MM.1S (cell line): Measurements from ENCODE around the gene GNAQ.

Source experiments
- DNase-seq: peaks from one replicate; pipeline ENCODE4 v3.0.0-alpha.2; 2015
- H2AFZ ChIP-seq: fragments of 300-600 bp; sonication (generic); 2 replicates; pipeline ENCODE4 v1.6.0; 2016; ENCODE audit warnings: antibody characterized with exemption, low read length
- H3F3A ChIP-seq: fragments of 300-600 bp; sonication (generic); 2 replicates; pipeline ENCODE4 v1.6.1; 2016; ENCODE audit warnings: mild to moderate bottlenecking, antibody characterized with exemption, low read length, moderate library complexity, mixed read lengths; ENCODE audit not compliant: insufficient read depth
- H3K27ac ChIP-seq: fragments of 300-600 bp; sonication (generic); 2 replicates; pipeline ENCODE4 v1.5.1; 2016; ENCODE audit warnings: mild to moderate bottlenecking, low read length
- H3K27me3 ChIP-seq: fragments of 300-600 bp; sonication (generic); replicated peaks from 2 replicates; pipeline ENCODE4 v1.6.0; 2016; ENCODE audit warnings: low read length; ENCODE audit not compliant: insufficient read depth
- H3K36me3 ChIP-seq: fragments of 300-600 bp; sonication (generic); replicated peaks from 2 replicates; pipeline ENCODE4 v1.6.1; 2016; ENCODE audit warnings: mild to moderate bottlenecking, low read length, mixed read lengths; ENCODE audit not compliant: insufficient read depth
- H3K4me1 ChIP-seq: fragments of 300-600 bp; sonication (generic); 2 replicates; pipeline ENCODE4 v1.6.1; 2016; ENCODE audit warnings: low read length, mixed read lengths
- H3K4me2 ChIP-seq: fragments of 300-600 bp; sonication (generic); 2 replicates; pipeline ENCODE4 v1.6.0; 2016; ENCODE audit warnings: low read depth, low read length
- H3K4me3 ChIP-seq: fragments of 300-600 bp; sonication (generic); 2 replicates; pipeline ENCODE4 v1.5.1; 2016; ENCODE audit warnings: low read length, mixed read lengths
- H3K79me2 ChIP-seq: fragments of 300-600 bp; sonication (generic); 2 replicates; pipeline ENCODE4 v1.6.1; 2016; ENCODE audit warnings: mixed run types, low read length, mixed read lengths
- H3K9ac ChIP-seq: fragments of 300-600 bp; sonication (generic); 2 replicates; pipeline ENCODE4 v1.6.1; 2016; ENCODE audit warnings: low read length, mixed read lengths
- H3K9me2 ChIP-seq: fragments of 300-600 bp; sonication (generic); replicated peaks from 2 replicates; pipeline ENCODE4 v1.6.1; 2016; ENCODE audit warnings: mild to moderate bottlenecking, low read length, mixed read lengths; ENCODE audit not compliant: insufficient read depth
- H3K9me3 ChIP-seq: fragments of 300-600 bp; sonication (generic); replicated peaks from 2 replicates; pipeline ENCODE4 v1.6.1; 2016; ENCODE audit warnings: mild to moderate bottlenecking, low read length, mixed read lengths; ENCODE audit not compliant: insufficient read depth
- H4K20me1 ChIP-seq: fragments of 300-600 bp; sonication (generic); 2 replicates; pipeline ENCODE4 v1.6.1; 2016; ENCODE audit warnings: mild to moderate bottlenecking, low read length, moderate library complexity, mixed read lengths; ENCODE audit not compliant: insufficient read depth
- EZH2 ChIP-seq: fragments of 300-600 bp; sonication (generic); optimal IDR thresholded peaks from 2 replicates; pipeline ENCODE3; 2017; ENCODE audit warnings: low read depth, mild to moderate bottlenecking, antibody characterized with exemption, low read length, mixed read lengths
- EZH2phosphoT487 ChIP-seq: fragments of 300-600 bp; sonication (generic); IDR thresholded peaks from 2 replicates; pipeline ENCODE4 v1.6.1; 2018; ENCODE audit warnings: antibody characterized with exemption, low read length
- TF ChIP-seq, protein P1 (sequence below): fragments of 300-600 bp; sonication (generic); IDR thresholded peaks from 2 replicates; pipeline ENCODE4 v1.5.1; 2016; ENCODE audit warnings: antibody characterized with exemption, low read length, mixed read lengths

The GNAQ gene

GRCh38 chr9:77735494-77735893 is 296.1 kb downstream of the GNAQ start:
- no peaks in the 10 kb centered on the region for H3K9me3 ChIP-seq
- H2AFZ ChIP-seq = no peak overlapping the region
- no peaks in the 10 kb centered on the region for H3F3A ChIP-seq

DNA sequence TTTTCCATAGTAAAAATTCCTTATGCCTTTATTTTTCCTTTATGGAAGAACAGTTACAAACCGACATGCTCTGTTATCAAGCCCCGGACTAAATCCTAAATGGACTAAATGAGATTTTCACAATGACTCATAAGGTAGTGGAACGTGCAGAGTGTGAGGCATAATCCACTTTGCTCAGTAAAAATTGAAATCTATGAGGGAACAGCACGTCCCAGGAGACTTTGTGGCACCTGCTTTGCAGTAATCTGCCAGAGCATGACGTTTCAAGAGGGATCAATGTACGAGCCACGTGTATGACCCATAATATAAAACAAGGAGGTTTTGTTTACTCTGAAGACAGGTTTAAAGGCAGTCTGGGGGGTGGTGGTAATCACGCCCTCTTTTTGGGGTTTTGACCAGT is 299.7 kb downstream of the GNAQ start:
- H3K27me3 ChIP-seq = no peaks in the 10 kb centered on the region
- peaks cover 4% of the 10 kb centered on the region; the same call in 1 of the 2 replicates for H3K4me1 ChIP-seq
- no peak overlapping the region for H2AFZ ChIP-seq
- no peaks in the 10 kb centered on the region for H3K79me2 ChIP-seq
- no peak overlapping the region for H3K27ac ChIP-seq
- H3K36me3 ChIP-seq = no peaks in the 10 kb centered on the region
- H3K4me3 ChIP-seq = no peak overlapping the region
- no peak overlapping the region for H3K4me2 ChIP-seq
- H4K20me1 ChIP-seq = no peaks in the 10 kb centered on the region
- H3K9ac ChIP-seq = no peak overlapping the region
- no peak for DNase-seq
- TF ChIP-seq EZH2phosphoT487 (no peak), EZH2 (no peak)
- TF ChIP-seq, protein P1, sequence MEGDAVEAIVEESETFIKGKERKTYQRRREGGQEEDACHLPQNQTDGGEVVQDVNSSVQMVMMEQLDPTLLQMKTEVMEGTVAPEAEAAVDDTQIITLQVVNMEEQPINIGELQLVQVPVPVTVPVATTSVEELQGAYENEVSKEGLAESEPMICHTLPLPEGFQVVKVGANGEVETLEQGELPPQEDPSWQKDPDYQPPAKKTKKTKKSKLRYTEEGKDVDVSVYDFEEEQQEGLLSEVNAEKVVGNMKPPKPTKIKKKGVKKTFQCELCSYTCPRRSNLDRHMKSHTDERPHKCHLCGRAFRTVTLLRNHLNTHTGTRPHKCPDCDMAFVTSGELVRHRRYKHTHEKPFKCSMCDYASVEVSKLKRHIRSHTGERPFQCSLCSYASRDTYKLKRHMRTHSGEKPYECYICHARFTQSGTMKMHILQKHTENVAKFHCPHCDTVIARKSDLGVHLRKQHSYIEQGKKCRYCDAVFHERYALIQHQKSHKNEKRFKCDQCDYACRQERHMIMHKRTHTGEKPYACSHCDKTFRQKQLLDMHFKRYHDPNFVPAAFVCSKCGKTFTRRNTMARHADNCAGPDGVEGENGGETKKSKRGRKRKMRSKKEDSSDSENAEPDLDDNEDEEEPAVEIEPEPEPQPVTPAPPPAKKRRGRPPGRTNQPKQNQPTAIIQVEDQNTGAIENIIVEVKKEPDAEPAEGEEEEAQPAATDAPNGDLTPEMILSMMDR = no peak
- H3F3A ChIP-seq = no peaks in the 10 kb centered on the region
- no peaks in the 10 kb centered on the region for H3K9me2 ChIP-seq
- no peaks in the 10 kb centered on the region for H3K9me3 ChIP-seq

More at GRCh38 chr9:77735494-77735893, 296.1 kb downstream of the GNAQ start:
- Histone ChIP-seq H3K27ac (no peak overlapping the region), H3K4me1 (no peaks in the 10 kb centered on the region), H3K4me3 (no peak overlapping the region), H3K27me3 (no peaks in the 10 kb centered on the region), H3K4me2 (no peak overlapping the region), H3K36me3 (no peaks in the 10 kb centered on the region), H4K20me1 (no peaks in the 10 kb centered on the region), H3K9ac (no peak overlapping the region), H3K79me2 (no peaks in the 10 kb centered on the region), H3K9me2 (no peaks in the 10 kb centered on the region)
- no peak for DNase-seq
- TF ChIP-seq EZH2phosphoT487 (no peak), EZH2 (no peak)
- TF ChIP-seq, protein P1 = no peak

GRCh38 chr9:77731008-77731698 is 300.5 kb downstream of the GNAQ start:
- TF ChIP-seq EZH2phosphoT487 (no peak), EZH2 (no peak)
- TF ChIP-seq, protein P1 = no peak
- no peak for DNase-seq
- H3K4me3 ChIP-seq = no peak overlapping the region
- H3K9me2 ChIP-seq = no peaks in the 10 kb centered on the region
- H3K79me2 ChIP-seq = no peaks in the 10 kb centered on the region
- H3K9ac ChIP-seq = no peak overlapping the region
- no peaks in the 10 kb centered on the region for H3F3A ChIP-seq
- H3K36me3 ChIP-seq = no peaks in the 10 kb centered on the region
- no peaks in the 10 kb centered on the region for H4K20me1 ChIP-seq
- H2AFZ ChIP-seq = no peak overlapping the region
- H3K9me3 ChIP-seq = no peaks in the 10 kb centered on the region
- H3K4me1 ChIP-seq = peaks cover 4% of the 10 kb centered on the region; the same call in 1 of the 2 replicates
- no peaks in the 10 kb centered on the region for H3K27me3 ChIP-seq
- no peak overlapping the region for H3K27ac ChIP-seq
- no peak overlapping the region for H3K4me2 ChIP-seq
